GM10266 (cell line): Measurements from ENCODE around the gene VAV3.

Experiments
- DNase-seq: peaks from one replicate; pipeline ENCODE4 v3.0.0; 2012; ENCODE audit errors: extremely low spot score
- CTCF ChIP-seq: IDR thresholded peaks from 2 replicates; pipeline ENCODE4 v1.5.1; 2012; ENCODE audit warnings: mild to moderate bottlenecking, low read depth; ENCODE audit not compliant: control insufficient read depth, insufficient read depth; ENCODE audit errors: missing control alignments

Gene VAV3

GRCh38 chr1:107807405-107807804, 157.6 kb downstream of the VAV3 start:
- no peak for TF ChIP-seq CTCF
- DNase-seq = no peak

- TF ChIP-seq CTCF = no peak
- DNase-seq = no peak
These were observed 158.1 kb downstream of the VAV3 start for GRCh38 chr1:107806902-107807301.

DNA sequence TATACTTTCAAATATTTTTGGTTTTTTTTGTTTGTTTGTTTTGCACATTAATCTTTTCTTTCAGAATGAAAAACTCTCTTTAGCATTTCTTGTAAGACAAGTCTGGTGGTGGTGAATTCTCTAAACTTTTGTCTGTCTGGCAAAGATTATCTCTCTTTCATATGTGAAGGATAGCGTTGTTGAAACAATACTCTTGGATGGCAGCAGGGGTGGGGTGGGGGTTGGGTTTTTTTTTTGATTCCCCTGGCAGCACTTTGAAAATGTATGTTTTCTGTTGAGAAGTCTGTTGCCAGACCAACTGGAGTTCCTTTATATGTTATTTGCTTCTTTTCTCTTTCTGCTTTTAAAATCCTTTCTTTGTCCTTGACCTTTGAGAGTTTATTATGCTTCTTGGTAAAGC, 160.2 kb downstream of the VAV3 start:
- TF ChIP-seq CTCF = no peak
- DNase-seq = no peak

DNA sequence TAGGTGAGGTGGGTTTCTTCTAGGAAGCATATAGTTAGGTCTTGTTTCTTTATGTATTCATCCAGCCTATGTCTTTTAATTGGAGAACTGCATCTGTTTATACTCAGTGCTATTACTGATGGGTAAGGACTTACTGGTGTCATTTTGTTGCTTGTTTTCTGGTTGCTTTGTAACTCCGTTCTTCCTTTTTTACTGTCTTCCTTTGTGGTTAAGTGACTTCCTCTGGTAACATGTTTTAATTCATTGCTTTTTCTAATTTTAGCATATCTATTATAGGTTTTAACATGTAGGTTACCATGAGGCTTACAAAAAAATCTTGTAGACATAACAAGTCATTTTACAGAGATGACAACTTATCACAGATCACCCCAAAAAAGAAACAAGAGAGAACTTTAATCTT, 160.8 kb downstream of the VAV3 start:
- DNase-seq = no peak
- TF ChIP-seq CTCF = no peak

GRCh38 chr1:107803579-107803978, 161.4 kb downstream of the VAV3 start:
- no peak for DNase-seq
- TF ChIP-seq CTCF = no peak

DNA sequence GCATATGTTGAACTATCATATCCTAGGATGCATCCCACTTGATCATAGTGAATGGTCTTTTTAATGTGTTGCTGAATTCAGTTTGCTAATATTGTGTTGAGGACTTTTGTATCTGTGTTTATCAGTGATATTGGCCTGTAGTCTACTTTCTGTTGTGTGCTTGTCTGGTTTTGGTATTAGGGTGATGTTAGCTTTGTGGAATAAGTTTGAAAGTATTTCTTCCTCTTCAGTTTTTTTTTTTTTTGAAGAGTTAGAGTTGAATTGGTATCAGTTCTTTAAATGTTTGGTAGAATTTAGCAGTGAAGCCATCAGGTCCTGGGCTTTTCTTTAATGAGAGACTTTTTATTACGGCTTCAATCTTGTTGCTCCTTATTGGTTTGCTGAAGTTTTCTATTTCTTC, 162.3 kb downstream of the VAV3 start:
- no peak for TF ChIP-seq CTCF
- DNase-seq = no peak

- no peak for DNase-seq
- TF ChIP-seq CTCF = no peak
These were observed 169.0 kb downstream of the VAV3 start for GRCh38 chr1:107795994-107796393.
